Loucy (cell line): ENCODE measurements around the gene MRPS27.

Experiments used
- H2AFZ ChIP-seq: fragments of 200-600 bp; sonication (generic); 2 replicates; pipeline ENCODE4 v1.6.0; 2016; ENCODE audit warnings: antibody characterized with exemption, mild to moderate bottlenecking, low read length, moderate library complexity
- H3F3A ChIP-seq: fragments of 200-600 bp; 2 replicates; pipeline ENCODE4 v1.6.0; 2016; ENCODE audit warnings: antibody characterized with exemption, low read depth, mild to moderate bottlenecking
- H3K27me3 ChIP-seq: fragments of 200-600 bp; sonication (generic); 2 replicates; pipeline ENCODE4 v1.6.1; 2014; ENCODE audit warnings: low read length, mild to moderate bottlenecking; ENCODE audit not compliant: insufficient read depth, poor library complexity, severe bottlenecking
- H3K36me3 ChIP-seq: fragments of 200-600 bp; sonication (generic); 2 replicates; pipeline ENCODE4 v1.6.1; 2016; ENCODE audit warnings: low read length; ENCODE audit not compliant: insufficient read depth
- H3K4me1 ChIP-seq: fragments of 200-600 bp; sonication (generic); 2 replicates; pipeline ENCODE4 v1.5.1; 2014; ENCODE audit warnings: low read length, mild to moderate bottlenecking; ENCODE audit not compliant: insufficient read depth, poor library complexity, severe bottlenecking
- H3K4me2 ChIP-seq: fragments of 200-600 bp; sonication (generic); 2 replicates; pipeline ENCODE4 v1.6.0; 2014; ENCODE audit warnings: antibody characterized with exemption, low read length, low read depth, mild to moderate bottlenecking; ENCODE audit not compliant: poor library complexity, severe bottlenecking
- H3K4me3 ChIP-seq: fragments of 200-600 bp; sonication (generic); 2 replicates; pipeline ENCODE4 v1.5.1; 2014; ENCODE audit warnings: low read length, mild to moderate bottlenecking, mixed read lengths; ENCODE audit not compliant: poor library complexity, severe bottlenecking
- H3K79me2 ChIP-seq: fragments of 200-600 bp; sonication (generic); 2 replicates; pipeline ENCODE4 v1.6.1; 2014; ENCODE audit warnings: low read length; ENCODE audit not compliant: insufficient read depth
- H3K9ac ChIP-seq: fragments of 200-600 bp; sonication (generic); 2 replicates; pipeline ENCODE4 v1.6.0; 2014; ENCODE audit warnings: mild to moderate bottlenecking, low read depth, low read length, moderate library complexity; ENCODE audit not compliant: poor library complexity, severe bottlenecking
- H3K9me2 ChIP-seq: fragments of 200-600 bp; sonication (generic); replicated peaks from 2 replicates; pipeline ENCODE4 v1.6.1; 2016; ENCODE audit warnings: low read depth, low read length, mixed read lengths
- H3K9me3 ChIP-seq: fragments of 200-600 bp; sonication (generic); 2 replicates; pipeline ENCODE4 v1.6.1; 2014; ENCODE audit warnings: mild to moderate bottlenecking, antibody characterized with exemption, low read length, low read depth; ENCODE audit not compliant: insufficient read depth
- H4K20me1 ChIP-seq: fragments of 200-600 bp; sonication (generic); 2 replicates; pipeline ENCODE4 v1.6.0; 2014; ENCODE audit warnings: antibody characterized with exemption, low read length, mild to moderate bottlenecking; ENCODE audit not compliant: insufficient read depth, poor library complexity, severe bottlenecking
- CTCF ChIP-seq: fragments of 200-600 bp; sonication (generic); conservative IDR thresholded peaks from 2 replicates; pipeline ENCODE4 v1.5.1; 2014; ENCODE audit warnings: mild to moderate bottlenecking, antibody characterized with exemption, low read length
- EZH2phosphoT487 ChIP-seq: fragments of 200-600 bp; IDR thresholded peaks from 2 replicates; pipeline ENCODE4 v1.6.1; 2018; ENCODE audit warnings: antibody characterized with exemption, mild to moderate bottlenecking, moderate library complexity, borderline replicate concordance

The MRPS27 gene

GRCh38 chr5:72368271-72368670 lies 48.2 kb upstream of the MRPS27 start:
- no peak overlapping the region for H2AFZ ChIP-seq
- TF ChIP-seq EZH2phosphoT487 = no peak
- no peak for TF ChIP-seq CTCF
- H4K20me1 ChIP-seq = no peaks in the 10 kb centered on the region

GRCh38 chr5:72366324-72366976 lies 46.4 kb upstream of the MRPS27 start:
- no peak overlapping the region for H3K4me2 ChIP-seq
- H3K9me2 ChIP-seq = no peaks in the 10 kb centered on the region
- H3K9me3 ChIP-seq = no peaks in the 10 kb centered on the region
- no peak overlapping the region for H2AFZ ChIP-seq
- no peaks in the 10 kb centered on the region for H3K4me1 ChIP-seq
- no peak overlapping the region for H3K9ac ChIP-seq
- TF ChIP-seq EZH2phosphoT487 (no peak), CTCF (peak; percentile 80)
- no peaks in the 10 kb centered on the region for H3K27me3 ChIP-seq
- no peaks in the 10 kb centered on the region for H3K79me2 ChIP-seq
- H3K36me3 ChIP-seq = no peaks in the 10 kb centered on the region
- no peak overlapping the region for H3K4me3 ChIP-seq
- no peaks in the 10 kb centered on the region for H3F3A ChIP-seq
- no peaks in the 10 kb centered on the region for H4K20me1 ChIP-seq

More at GRCh38 chr5:72368271-72368670, 48.2 kb upstream of the MRPS27 start:
- no peaks in the 10 kb centered on the region for H3K4me1 ChIP-seq
- H3K79me2 ChIP-seq = no peaks in the 10 kb centered on the region
- H3K36me3 ChIP-seq = no peaks in the 10 kb centered on the region
- H3F3A ChIP-seq = no peaks in the 10 kb centered on the region
- no peaks in the 10 kb centered on the region for H3K27me3 ChIP-seq
- no peaks in the 10 kb centered on the region for H3K9me2 ChIP-seq
- H3K9ac ChIP-seq = no peak overlapping the region
- no peak overlapping the region for H3K4me2 ChIP-seq
- no peak overlapping the region for H3K4me3 ChIP-seq
- no peaks in the 10 kb centered on the region for H3K9me3 ChIP-seq

GRCh38 chr5:72364951-72365350 lies 44.9 kb upstream of the MRPS27 start:
- no peak overlapping the region for H3K4me2 ChIP-seq
- H3F3A ChIP-seq = no peaks in the 10 kb centered on the region
- no peaks in the 10 kb centered on the region for H3K36me3 ChIP-seq
- no peaks in the 10 kb centered on the region for H3K4me1 ChIP-seq
- no peak overlapping the region for H2AFZ ChIP-seq
- TF ChIP-seq EZH2phosphoT487 = no peak
- no peaks in the 10 kb centered on the region for H3K79me2 ChIP-seq
- no peaks in the 10 kb centered on the region for H4K20me1 ChIP-seq
- no peaks in the 10 kb centered on the region for H3K9me2 ChIP-seq
- no peak overlapping the region for H3K4me3 ChIP-seq
- no peaks in the 10 kb centered on the region for H3K9me3 ChIP-seq
- H3K9ac ChIP-seq = no peak overlapping the region
- H3K27me3 ChIP-seq = no peaks in the 10 kb centered on the region

- no peaks in the 10 kb centered on the region for H3K79me2 ChIP-seq
- H3K27me3 ChIP-seq = no peaks in the 10 kb centered on the region
- no peaks in the 10 kb centered on the region for H3F3A ChIP-seq
- TF ChIP-seq EZH2phosphoT487 = no peak
- no peak overlapping the region for H3K9ac ChIP-seq
- no peak overlapping the region for H3K4me3 ChIP-seq
- no peaks in the 10 kb centered on the region for H4K20me1 ChIP-seq
- H3K4me1 ChIP-seq = no peaks in the 10 kb centered on the region
- H3K9me3 ChIP-seq = no peaks in the 10 kb centered on the region
- H2AFZ ChIP-seq = no peak overlapping the region
- H3K36me3 ChIP-seq = peaks cover 4% of the 10 kb centered on the region; the same call in 1 of the 2 replicates
- no peak overlapping the region for H3K4me2 ChIP-seq
- no peaks in the 10 kb centered on the region for H3K9me2 ChIP-seq
Observed at GRCh38 chr5:72364171-72364570, 44.1 kb upstream of the MRPS27 start.
